Fibroblast of villous mesenchyme (primary cell): Measurements from ENCODE around the gene FEZ2. TPM values are rescaled to one million over a fixed set of nuclear protein-coding genes. Genes with fewer than 3 reads are reported as not detected.

Experiments used
- DNase-seq: peaks from one replicate; pipeline ENCODE4 v3.0.0-alpha.2; 2010; ENCODE audit warnings: low read depth
- H3K4me3 ChIP-seq: 2 replicates; pipeline ENCODE4 v1.5.1; 2011; ENCODE audit warnings: low read depth, mild to moderate bottlenecking, low read length
- CTCF ChIP-seq: IDR thresholded peaks from 2 replicates; pipeline ENCODE4 v1.5.1; 2012; ENCODE audit warnings: low read depth, mild to moderate bottlenecking, low read length; ENCODE audit not compliant: insufficient read depth
- total RNA-seq: library from RNA; depleted of rRNA; stranded (reverse); fragments of >200 nt; gene quantifications from 2 replicates; pipeline ENCODE4 v1.2.3, GENCODE V29; 2012

Gene FEZ2
- total RNA-seq, 1 donor = 56.6 TPM

- no peak overlapping the region for H3K4me3 ChIP-seq
- DNase-seq = no peak
- TF ChIP-seq CTCF = no peak
Measured at GRCh38 chr2:36564377-36564930, 33.5 kb downstream of the FEZ2 start.

GRCh38 chr2:36562973-36563532 lies 34.9 kb downstream of the FEZ2 start:
- no peak for TF ChIP-seq CTCF
- DNase-seq = peak; percentile 77
- peak overlapping the region; percentile 10 for H3K4me3 ChIP-seq

- peak; percentile 53 for DNase-seq
- no peak for TF ChIP-seq CTCF
- H3K4me3 ChIP-seq = no peak overlapping the region
Measured at GRCh38 chr2:36562240-36562639, 35.7 kb downstream of the FEZ2 start.

- H3K4me3 ChIP-seq = no peak overlapping the region
- TF ChIP-seq CTCF = no peak
- peak; percentile 88 for DNase-seq
Measured at GRCh38 chr2:36561237-36561944, 36.6 kb downstream of the FEZ2 start.

GRCh38 chr2:36560726-36561125 lies 37.2 kb downstream of the FEZ2 start:
- H3K4me3 ChIP-seq = no peak overlapping the region
- DNase-seq = no peak

GRCh38 chr2:36559221-36559942 lies 38.6 kb downstream of the FEZ2 start:
- no peak for DNase-seq
- H3K4me3 ChIP-seq = no peak overlapping the region
- no peak for TF ChIP-seq CTCF

More at GRCh38 chr2:36560726-36561125, 37.2 kb downstream of the FEZ2 start:
- no peak for TF ChIP-seq CTCF
